ENCODE measurements around the gene USP13.
A peak's percentile ranks its signal among the peaks of the same experiment; 100 is the strongest.

USP13 gene, protein sequence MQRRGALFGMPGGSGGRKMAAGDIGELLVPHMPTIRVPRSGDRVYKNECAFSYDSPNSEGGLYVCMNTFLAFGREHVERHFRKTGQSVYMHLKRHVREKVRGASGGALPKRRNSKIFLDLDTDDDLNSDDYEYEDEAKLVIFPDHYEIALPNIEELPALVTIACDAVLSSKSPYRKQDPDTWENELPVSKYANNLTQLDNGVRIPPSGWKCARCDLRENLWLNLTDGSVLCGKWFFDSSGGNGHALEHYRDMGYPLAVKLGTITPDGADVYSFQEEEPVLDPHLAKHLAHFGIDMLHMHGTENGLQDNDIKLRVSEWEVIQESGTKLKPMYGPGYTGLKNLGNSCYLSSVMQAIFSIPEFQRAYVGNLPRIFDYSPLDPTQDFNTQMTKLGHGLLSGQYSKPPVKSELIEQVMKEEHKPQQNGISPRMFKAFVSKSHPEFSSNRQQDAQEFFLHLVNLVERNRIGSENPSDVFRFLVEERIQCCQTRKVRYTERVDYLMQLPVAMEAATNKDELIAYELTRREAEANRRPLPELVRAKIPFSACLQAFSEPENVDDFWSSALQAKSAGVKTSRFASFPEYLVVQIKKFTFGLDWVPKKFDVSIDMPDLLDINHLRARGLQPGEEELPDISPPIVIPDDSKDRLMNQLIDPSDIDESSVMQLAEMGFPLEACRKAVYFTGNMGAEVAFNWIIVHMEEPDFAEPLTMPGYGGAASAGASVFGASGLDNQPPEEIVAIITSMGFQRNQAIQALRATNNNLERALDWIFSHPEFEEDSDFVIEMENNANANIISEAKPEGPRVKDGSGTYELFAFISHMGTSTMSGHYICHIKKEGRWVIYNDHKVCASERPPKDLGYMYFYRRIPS

DNA sequence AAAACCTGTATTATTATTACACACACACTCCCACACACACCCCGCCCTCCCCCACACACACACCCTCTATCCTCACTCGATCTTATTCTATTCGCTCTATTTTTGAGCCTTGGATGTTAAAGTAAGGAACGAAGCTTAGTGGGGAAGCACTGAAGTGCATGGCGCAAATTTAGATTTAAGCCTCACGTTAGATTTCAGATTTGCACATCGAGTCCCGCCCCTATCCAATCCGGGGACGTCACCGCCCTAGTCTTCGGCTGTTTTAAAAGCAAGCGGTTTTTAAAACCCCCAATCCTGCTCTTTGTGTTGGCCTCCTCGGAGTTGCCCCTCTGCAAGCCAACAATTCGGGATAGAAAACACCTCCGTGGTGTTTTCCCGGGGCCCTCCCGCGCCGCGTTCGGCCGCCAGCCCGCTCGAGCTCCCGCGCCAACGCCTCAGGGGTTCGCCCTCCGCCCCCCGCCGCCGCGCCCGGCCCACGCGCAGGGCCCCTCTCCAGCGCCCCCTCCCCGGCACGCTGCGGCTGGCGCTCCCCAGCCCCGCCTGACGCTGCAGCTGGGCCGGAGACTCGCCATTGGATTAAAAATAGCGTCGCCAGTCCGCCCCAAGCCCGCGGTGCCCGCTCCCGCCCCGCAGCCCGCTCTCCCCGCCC is at the start of gene USP13:
Gene USP13, plus strand, starts transcription at position 594 of the 649 bp plus-strand sequence. CDS start 186 bp downstream, outside the sequence.
- H3K9me3 Mint-ChIP-seq: no peaks in the 10 kb centered on the region
- H3K4me3 Mint-ChIP-seq: peak within 1 kb of the TSS; percentile 89
- peaks cover 36% of the 10 kb centered on the region for H3K27me3 Mint-ChIP-seq

GRCh38 chr3:179603321-179603720 is 49.5 kb upstream of the USP13 start:
- no peaks in the 10 kb centered on the region for H3K9me3 Mint-ChIP-seq
- H3K4me1 Mint-ChIP-seq (ENCODE audit: low read depth): peaks cover 22% of the 10 kb centered on the region
- no peak overlapping the region for H3K4me3 Mint-ChIP-seq
- intact Hi-C loops (cut with micrococcal nuclease): no loop called here
- H3K27me3 Mint-ChIP-seq: no peaks in the 10 kb centered on the region
- H3K36me3 Mint-ChIP-seq (ENCODE audit: low read depth): peaks cover 61% of the 10 kb centered on the region
- H3K27ac Mint-ChIP-seq: peak overlapping the region; percentile 100

More for the DNA sequence above, at the start of gene USP13:
- no peaks in the 10 kb centered on the region for H3K36me3 Mint-ChIP-seq (ENCODE audit: low read depth)
- peaks cover 24% of the 10 kb centered on the region for H3K4me1 Mint-ChIP-seq (ENCODE audit: low read depth)
- intact Hi-C loops (cut with micrococcal nuclease): loop anchor here (5.0 kb wide), 1 partner anchor 45 kb away; no protein-coding TSS in a partner anchor
- peak within 1 kb of the TSS; percentile 75 for H3K27ac Mint-ChIP-seq

DNA sequence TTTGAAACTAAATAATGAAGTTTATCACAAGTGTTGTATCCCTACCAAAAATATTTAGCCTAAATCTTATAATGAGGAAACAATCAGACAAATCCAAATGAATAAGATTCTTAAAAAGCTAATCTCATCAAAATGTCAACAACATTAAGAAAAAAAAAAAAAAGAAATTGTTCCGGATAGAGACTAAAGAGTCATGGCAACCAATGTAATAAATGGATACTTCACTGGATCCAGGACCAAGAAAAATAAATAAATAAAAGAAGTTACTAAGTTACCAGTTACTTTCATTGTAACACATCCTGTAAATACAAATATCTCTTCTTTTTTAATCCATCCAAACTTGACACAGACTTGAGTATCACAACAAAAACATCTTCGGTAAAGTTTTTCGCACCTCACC is 49.0 kb upstream of the USP13 start:
- intact Hi-C loops (cut with micrococcal nuclease): loop anchor here (1.0 kb wide), 2 partner anchors 42 to 257 kb away; partner anchors contain the start of genes ACTL6A and MFN1

DNA sequence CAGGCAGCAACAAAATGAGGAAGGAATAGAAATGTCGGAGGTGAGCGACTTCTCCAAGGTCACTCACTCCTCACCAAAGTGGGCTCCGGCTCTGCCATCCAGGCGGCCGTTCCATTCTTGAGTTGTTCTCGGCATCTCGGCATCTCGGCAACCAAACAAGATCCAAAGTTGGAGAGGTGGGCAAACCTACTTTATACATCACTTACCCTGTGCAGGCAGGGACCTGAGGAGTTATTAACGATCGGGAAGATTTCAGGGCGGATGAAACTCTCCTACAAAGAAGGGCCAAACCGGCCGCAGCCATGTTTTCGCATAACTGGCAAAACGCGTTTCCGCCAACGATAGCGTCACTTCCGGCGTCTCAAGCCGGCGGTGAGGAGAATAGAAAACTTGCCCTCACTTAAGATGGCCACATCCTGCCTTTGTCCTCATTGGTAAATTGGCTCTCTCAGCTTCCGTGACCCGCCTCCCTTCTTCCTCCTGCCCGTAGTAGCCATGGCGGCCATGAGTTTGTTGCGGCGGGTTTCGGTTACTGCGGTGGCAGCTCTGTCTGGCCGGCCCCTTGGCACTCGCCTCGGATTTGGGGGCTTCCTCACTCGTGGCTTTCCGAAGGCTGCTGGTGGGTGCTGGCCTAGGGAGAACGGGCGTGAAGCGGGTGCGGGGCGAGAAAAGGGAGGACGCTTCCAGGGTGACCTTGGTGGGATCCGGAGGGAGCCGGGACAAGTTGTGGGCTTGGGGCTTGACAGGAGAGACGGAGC is 48.3 kb upstream of the USP13 start, which contains the start of the genes MRPL47 and NDUFB5:
Gene MRPL47, minus strand, starts transcription at position 318 of the 758 bp plus-strand sequence. Its CDS starts 14 bp downstream, at position 304.
Gene NDUFB5, plus strand, starts transcription at position 474 of the 758 bp plus-strand sequence. Its CDS starts 22 bp downstream, at position 496.
- peaks cover 31% of the 10 kb centered on the region for H3K4me1 Mint-ChIP-seq (ENCODE audit: low read depth)
- no peaks in the 10 kb centered on the region for H3K27me3 Mint-ChIP-seq
- peak within 1 kb of the TSS; percentile 100 for H3K4me3 Mint-ChIP-seq
- peaks cover 49% of the 10 kb centered on the region for H3K36me3 Mint-ChIP-seq (ENCODE audit: low read depth)
- peak within 1 kb of the TSS; percentile 100 for H3K27ac Mint-ChIP-seq
- intact Hi-C loops (cut with micrococcal nuclease): loop anchor here (1.0 to 5.0 kb wide), 3 partner anchors 42 to 457 kb away; partner anchors contain the start of genes ACTL6A, MFN1 and PIK3CA
- H3K9me3 Mint-ChIP-seq: no peaks in the 10 kb centered on the region

More for the DNA sequence above, 49.0 kb upstream of the USP13 start:
- peak overlapping the region; percentile 100 for H3K27ac Mint-ChIP-seq
- peaks cover 24% of the 10 kb centered on the region for H3K4me1 Mint-ChIP-seq (ENCODE audit: low read depth)
- H3K27me3 Mint-ChIP-seq: no peaks in the 10 kb centered on the region
- H3K9me3 Mint-ChIP-seq: no peaks in the 10 kb centered on the region
- peak overlapping the region; percentile 100 for H3K4me3 Mint-ChIP-seq
- H3K36me3 Mint-ChIP-seq (ENCODE audit: low read depth): peaks cover 56% of the 10 kb centered on the region

DNA sequence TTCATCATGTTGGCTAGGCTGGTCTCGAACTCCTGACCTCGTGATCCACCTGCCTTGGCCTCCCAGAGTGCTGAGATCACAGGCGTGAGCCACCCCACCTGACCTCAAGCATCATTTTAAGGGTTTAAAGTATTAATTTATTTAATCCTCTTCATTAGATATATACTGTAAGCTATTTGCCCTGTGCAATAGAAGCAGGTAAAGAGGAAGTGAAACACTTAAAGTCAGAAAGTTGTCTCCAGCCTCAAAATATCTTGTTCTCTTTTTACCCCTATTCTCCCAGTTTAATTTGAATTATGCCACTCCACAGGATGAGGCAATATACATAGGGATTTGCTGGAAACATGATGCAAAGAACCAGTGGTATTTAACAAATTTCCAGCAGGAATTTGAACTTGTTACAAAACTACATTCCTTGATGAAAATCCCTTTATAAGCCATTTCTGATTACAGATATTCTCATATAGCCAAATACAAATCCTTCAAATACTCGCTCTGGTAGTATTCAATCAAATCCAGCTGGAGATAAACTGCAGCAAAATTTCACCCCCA is 46.2 kb upstream of the USP13 start:
- Mint-ChIP-seq H3K4me1 (ENCODE audit: low read depth) (peaks cover 40% of the 10 kb centered on the region), H3K36me3 (ENCODE audit: low read depth) (peaks cover 46% of the 10 kb centered on the region), H3K4me3 (no peak overlapping the region), H3K9me3 (no peaks in the 10 kb centered on the region), H3K27me3 (no peaks in the 10 kb centered on the region), H3K27ac (peak overlapping the region; percentile 43)
- intact Hi-C loops (cut with micrococcal nuclease): loop anchor here (5.0 kb wide), 1 partner anchor 459 kb away; the partner anchor contains the start of gene PIK3CA

GRCh38 chr3:179608931-179609720 is 43.7 kb upstream of the USP13 start:
- Mint-ChIP-seq H3K4me1 (ENCODE audit: low read depth) (peaks cover 40% of the 10 kb centered on the region), H3K4me3 (peak overlapping the region; percentile 63), H3K27me3 (no peaks in the 10 kb centered on the region), H3K27ac (peak overlapping the region; percentile 98), H3K36me3 (ENCODE audit: low read depth) (peaks cover 65% of the 10 kb centered on the region), H3K9me3 (no peaks in the 10 kb centered on the region)
- intact Hi-C loops (cut with micrococcal nuclease): loop anchor here (5.0 kb wide), 1 partner anchor 462 kb away; the partner anchor contains the start of gene PIK3CA

DNA sequence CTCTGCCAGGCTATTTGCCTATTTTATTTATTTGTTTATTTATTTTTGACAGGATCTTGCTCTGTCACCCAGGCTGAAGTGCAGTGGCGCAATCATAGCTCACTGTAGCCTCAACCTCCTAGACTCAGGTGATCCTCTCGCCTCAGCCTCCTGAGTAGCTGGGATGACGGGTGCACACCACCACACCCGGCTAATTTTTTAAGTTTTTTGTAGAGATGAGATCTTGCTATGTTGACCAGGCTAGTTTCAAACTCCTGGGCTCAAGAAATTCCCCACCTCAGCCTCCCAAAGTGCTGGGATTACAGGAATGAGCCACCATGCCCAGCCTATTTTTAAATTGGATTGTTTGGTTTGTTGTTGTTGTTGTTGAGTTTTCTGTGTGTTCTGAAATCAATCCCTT is 42.8 kb upstream of the USP13 start:
- no peaks in the 10 kb centered on the region for H3K27me3 Mint-ChIP-seq
- H3K4me1 Mint-ChIP-seq (ENCODE audit: low read depth): peaks cover 40% of the 10 kb centered on the region
- H3K9me3 Mint-ChIP-seq: no peaks in the 10 kb centered on the region
- intact Hi-C loops (cut with micrococcal nuclease): no loop called here
- peaks cover 56% of the 10 kb centered on the region for H3K36me3 Mint-ChIP-seq (ENCODE audit: low read depth)
- H3K27ac Mint-ChIP-seq: peak overlapping the region; percentile 98
- no peak overlapping the region for H3K4me3 Mint-ChIP-seq

DNA sequence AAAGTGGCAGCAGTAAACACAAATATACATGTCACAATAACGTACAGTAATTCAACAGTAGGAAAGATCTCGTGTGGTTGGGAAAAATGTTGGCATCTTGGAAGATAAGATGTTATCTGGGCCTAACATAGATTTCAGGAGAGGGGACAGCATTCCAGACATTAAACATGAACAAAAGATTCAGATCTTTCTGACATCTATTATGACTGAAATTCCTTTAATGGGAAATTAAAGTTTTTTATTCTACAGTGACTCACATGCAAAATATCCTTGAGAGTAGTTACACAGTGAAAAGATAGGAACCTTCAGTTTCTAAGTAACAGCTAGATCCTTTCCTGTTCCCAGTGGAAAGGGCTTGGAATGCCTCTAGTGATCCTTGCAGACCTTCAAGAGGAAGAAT is 39.0 kb upstream of the USP13 start:
- Mint-ChIP-seq H3K36me3 (ENCODE audit: low read depth) (peaks cover 72% of the 10 kb centered on the region), H3K4me1 (ENCODE audit: low read depth) (peaks cover 15% of the 10 kb centered on the region)

GRCh38 chr3:179615458-179616173 is 37.2 kb upstream of the USP13 start:
- intact Hi-C loops (cut with micrococcal nuclease): no loop called here
- Mint-ChIP-seq H3K4me3 (no peak overlapping the region), H3K36me3 (ENCODE audit: low read depth) (peaks cover 83% of the 10 kb centered on the region), H3K27me3 (no peaks in the 10 kb centered on the region), H3K4me1 (ENCODE audit: low read depth) (peaks cover 5% of the 10 kb centered on the region), H3K27ac (no peak overlapping the region), H3K9me3 (no peaks in the 10 kb centered on the region)

More for the DNA sequence above, 39.0 kb upstream of the USP13 start:
- Mint-ChIP-seq H3K27me3 (no peaks in the 10 kb centered on the region), H3K27ac (no peak overlapping the region), H3K9me3 (no peaks in the 10 kb centered on the region), H3K4me3 (no peak overlapping the region)
- intact Hi-C loops (cut with micrococcal nuclease): no loop called here

- intact Hi-C loops (cut with micrococcal nuclease): no loop called here
- H3K27me3 Mint-ChIP-seq: no peaks in the 10 kb centered on the region
- no peak overlapping the region for H3K4me3 Mint-ChIP-seq
- H3K27ac Mint-ChIP-seq: no peak overlapping the region
- no peaks in the 10 kb centered on the region for H3K9me3 Mint-ChIP-seq
- H3K4me1 Mint-ChIP-seq (ENCODE audit: low read depth): no peaks in the 10 kb centered on the region
- peaks cover 88% of the 10 kb centered on the region for H3K36me3 Mint-ChIP-seq (ENCODE audit: low read depth)
Measured at GRCh38 chr3:179622023-179622422, 30.8 kb upstream of the USP13 start.

- Mint-ChIP-seq H3K4me1 (ENCODE audit: low read depth) (no peaks in the 10 kb centered on the region), H3K27ac (no peak overlapping the region), H3K9me3 (no peaks in the 10 kb centered on the region), H3K36me3 (ENCODE audit: low read depth) (peaks cover 65% of the 10 kb centered on the region), H3K4me3 (no peak overlapping the region), H3K27me3 (no peaks in the 10 kb centered on the region)
- intact Hi-C loops (cut with micrococcal nuclease): no loop called here
Measured at GRCh38 chr3:179624451-179624850, 28.4 kb upstream of the USP13 start.
